ENCODE results near the gene SLC7A9.

The SLC7A9 gene

DNA sequence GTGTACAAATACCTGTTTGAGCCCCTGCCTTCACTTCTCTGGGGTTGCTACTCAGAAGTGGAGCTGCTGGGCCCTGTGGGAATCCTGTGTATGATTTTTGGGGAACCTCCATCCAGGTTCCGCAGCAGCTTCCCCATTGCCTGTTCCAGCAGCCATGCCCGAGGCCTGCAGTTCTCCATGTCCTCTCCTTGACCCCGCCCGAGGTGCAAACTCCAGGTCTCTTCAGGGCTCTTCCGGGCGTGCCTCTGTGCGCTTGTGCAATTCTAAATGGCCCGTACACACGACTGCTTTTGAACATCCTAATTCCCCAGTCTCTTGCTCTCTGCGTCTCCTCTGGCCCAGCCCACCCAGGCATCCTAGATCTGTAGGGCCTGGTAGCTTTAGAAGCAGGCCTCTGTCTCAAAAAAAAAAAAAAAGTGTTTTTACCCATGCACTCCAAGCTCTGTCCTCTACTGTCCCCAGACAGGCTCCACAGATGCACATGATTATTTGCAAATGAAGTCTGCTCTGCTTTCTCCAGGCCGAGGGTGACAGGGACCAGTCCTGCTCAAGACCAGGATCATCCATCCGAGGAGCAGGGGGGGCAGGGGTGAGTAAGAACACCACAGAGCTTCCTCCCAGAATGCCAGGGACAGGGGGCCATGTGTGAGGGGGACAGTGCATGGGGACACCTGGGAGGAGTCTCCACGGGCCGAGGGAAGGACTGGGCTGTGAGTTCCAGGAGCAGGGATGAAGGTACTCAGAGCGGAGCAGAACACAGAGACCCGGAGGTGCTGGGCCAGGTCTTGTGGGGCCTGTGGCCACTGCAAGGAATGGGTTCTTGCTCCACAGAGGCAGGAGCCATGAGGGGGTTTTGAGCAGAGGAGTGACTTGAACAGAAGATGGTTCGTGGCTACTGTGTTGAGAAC is 51.7 kb downstream of the SLC7A9 start:
- no peak for DNase-seq
- TF ChIP-seq GATA1 (IDR thresholded peaks at IDR 0.05; ENCODE audit: low read depth, low read length) = no peak
- no peak for TF ChIP-seq POLR2A (IDR thresholded peaks at IDR 0.05; ENCODE audit: low read length)

DNA sequence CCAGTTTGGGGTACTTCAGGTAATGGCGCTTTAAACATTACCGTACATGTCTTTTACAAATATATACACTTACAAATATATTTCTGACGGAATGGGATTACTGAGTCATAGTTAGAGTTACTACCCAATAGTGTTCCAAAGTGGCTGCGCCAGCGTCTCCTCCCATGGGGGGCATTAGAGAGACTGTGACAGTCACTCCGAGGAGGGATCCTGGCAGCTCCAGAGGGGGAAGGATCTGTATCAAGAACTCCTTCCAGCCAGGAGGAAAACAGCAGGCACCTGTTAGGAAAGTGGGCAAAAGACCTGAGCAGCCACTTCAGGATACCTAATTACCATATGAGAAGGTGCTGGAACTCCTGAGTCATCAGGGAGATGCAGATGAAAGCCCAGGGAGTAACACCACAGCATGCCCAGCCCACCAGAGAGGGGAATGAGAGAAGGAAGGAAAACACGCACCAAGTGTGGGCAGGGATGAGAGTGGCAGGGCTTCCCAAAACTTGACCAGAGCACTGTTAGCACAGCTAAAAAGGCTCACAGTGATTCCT is 52.9 kb downstream of the SLC7A9 start:
- DNase-seq = no peak
- TF ChIP-seq POLR2A (IDR thresholded peaks at IDR 0.05; ENCODE audit: low read length) (no peak), GATA1 (IDR thresholded peaks at IDR 0.05; ENCODE audit: low read depth, low read length) (no peak)

- no peak for DNase-seq
- TF ChIP-seq GATA1 (IDR thresholded peaks at IDR 0.05; ENCODE audit: low read depth, low read length) (no peak), POLR2A (IDR thresholded peaks at IDR 0.05; ENCODE audit: low read length) (no peak)
Measured at GRCh38 chr19:32814624-32815023, 54.9 kb downstream of the SLC7A9 start.

GRCh38 chr19:32813862-32814425 is 55.6 kb downstream of the SLC7A9 start:
- TF ChIP-seq GATA1 (IDR thresholded peaks at IDR 0.05; ENCODE audit: low read depth, low read length) (no peak), POLR2A (IDR thresholded peaks at IDR 0.05; ENCODE audit: low read length) (no peak)

DNA sequence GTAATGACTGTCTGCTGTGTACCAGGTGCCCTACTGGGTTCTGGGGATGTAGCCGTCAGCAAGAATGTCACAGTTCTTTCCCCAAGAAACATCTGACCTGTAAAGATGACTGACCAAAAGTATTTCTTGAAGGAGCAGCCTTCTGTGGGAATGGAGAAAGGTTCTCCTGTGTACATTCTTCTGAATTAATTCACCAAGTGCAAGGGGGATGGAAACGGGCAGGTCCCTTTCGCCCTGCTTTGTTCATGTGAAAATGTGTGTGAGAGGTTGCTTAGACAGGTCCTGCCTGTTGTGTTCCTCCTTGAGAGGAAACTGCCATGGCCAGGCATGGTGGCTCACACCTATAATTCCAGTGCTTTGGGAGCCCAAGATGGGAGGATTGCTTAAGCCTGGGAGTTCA is 57.0 kb downstream of the SLC7A9 start:
- no peak for TF ChIP-seq POLR2A (IDR thresholded peaks at IDR 0.05; ENCODE audit: low read length)
- TF ChIP-seq GATA1 (IDR thresholded peaks at IDR 0.05; ENCODE audit: low read depth, low read length) = no peak
- DNase-seq = no peak

More at GRCh38 chr19:32813862-32814425, 55.6 kb downstream of the SLC7A9 start:
- no peak for DNase-seq

DNA sequence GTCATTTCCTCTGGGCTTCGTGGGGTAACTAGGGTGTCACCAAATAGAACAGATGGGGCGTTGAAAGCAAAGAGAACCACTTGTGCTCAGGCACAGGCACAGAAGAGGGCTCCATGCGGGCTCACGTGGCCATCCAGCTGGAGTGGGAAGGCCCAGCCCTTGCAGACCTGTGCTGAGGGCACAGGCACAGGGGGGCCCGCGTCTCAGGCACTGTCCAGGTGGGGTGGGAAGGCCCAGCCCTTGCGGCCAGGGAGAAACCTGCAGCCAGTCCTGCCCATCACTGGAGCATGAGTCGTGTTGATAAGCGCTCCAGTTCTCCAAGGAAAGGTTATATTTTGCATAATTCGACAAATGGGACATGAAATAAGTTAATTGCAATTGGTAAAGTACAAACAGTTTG is 57.5 kb downstream of the SLC7A9 start:
- no peak for DNase-seq
- TF ChIP-seq POLR2A (IDR thresholded peaks at IDR 0.05; ENCODE audit: low read length) (no peak), GATA1 (IDR thresholded peaks at IDR 0.05; ENCODE audit: low read depth, low read length) (no peak)

DNA sequence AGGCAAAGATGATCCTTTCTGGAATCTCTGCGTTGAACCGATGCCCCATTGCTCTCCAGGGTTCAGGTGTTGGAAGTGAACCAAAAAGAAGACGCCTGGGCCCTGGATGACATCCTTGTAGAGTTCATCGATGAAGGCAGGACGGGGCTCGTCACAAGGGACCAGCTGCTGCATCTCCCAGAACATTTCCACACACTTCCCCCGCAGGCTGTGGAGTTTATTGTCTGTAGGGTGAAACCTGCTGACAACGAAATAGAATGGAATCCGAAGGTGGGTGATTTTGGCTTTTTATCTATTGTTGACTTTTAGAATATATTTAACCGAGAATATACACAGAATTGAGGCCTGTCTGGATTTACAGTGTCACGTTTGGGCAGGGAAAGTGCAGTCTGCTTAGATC is 58.4 kb downstream of the SLC7A9 start:
- no peak for DNase-seq
- no peak for TF ChIP-seq GATA1 (IDR thresholded peaks at IDR 0.05; ENCODE audit: low read depth, low read length)
- TF ChIP-seq POLR2A (IDR thresholded peaks at IDR 0.05; ENCODE audit: low read length) = no peak

DNA sequence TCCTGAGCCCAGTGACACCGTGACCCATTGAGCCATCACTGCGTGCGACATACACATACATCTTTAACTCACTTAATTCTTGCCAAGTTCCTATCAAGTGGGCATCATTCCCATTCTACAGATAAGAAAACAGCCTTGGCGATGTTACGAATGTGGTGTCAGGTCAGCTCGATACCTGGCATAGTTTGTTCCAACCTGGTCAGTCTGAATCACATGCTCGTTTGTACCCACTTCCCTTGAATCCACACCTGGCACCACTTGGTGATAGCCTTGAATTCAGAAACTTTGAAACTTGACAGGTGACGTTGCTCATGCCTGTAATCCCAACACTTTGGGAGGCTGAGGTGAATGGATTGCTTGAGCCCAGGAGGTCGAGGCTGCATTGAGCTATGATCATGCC is 59.1 kb downstream of the SLC7A9 start:
- no peak for DNase-seq
- TF ChIP-seq GATA1 (IDR thresholded peaks at IDR 0.05; ENCODE audit: low read depth, low read length) (no peak), POLR2A (IDR thresholded peaks at IDR 0.05; ENCODE audit: low read length) (no peak)

- TF ChIP-seq GATA1 (IDR thresholded peaks at IDR 0.05; ENCODE audit: low read depth, low read length) (no peak), POLR2A (IDR thresholded peaks at IDR 0.05; ENCODE audit: low read length) (no peak)
- DNase-seq = no peak
Measured at GRCh38 chr19:32809754-32810153, 59.8 kb downstream of the SLC7A9 start.

GRCh38 chr19:32809254-32809653 is 60.3 kb downstream of the SLC7A9 start:
- DNase-seq = no peak
- TF ChIP-seq GATA1 (IDR thresholded peaks at IDR 0.05; ENCODE audit: low read depth, low read length) (no peak), POLR2A (IDR thresholded peaks at IDR 0.05; ENCODE audit: low read length) (no peak)

GRCh38 chr19:32808236-32808635 is 61.3 kb downstream of the SLC7A9 start:
- no peak for TF ChIP-seq POLR2A (IDR thresholded peaks at IDR 0.05; ENCODE audit: low read length)
- TF ChIP-seq GATA1 (IDR thresholded peaks at IDR 0.05; ENCODE audit: low read depth, low read length) = no peak
- no peak for DNase-seq

GRCh38 chr19:32802840-32803239 is 66.7 kb downstream of the SLC7A9 start:
- TF ChIP-seq GATA1 (IDR thresholded peaks at IDR 0.05; ENCODE audit: low read depth, low read length) = no peak
- TF ChIP-seq POLR2A (IDR thresholded peaks at IDR 0.05; ENCODE audit: low read length) = no peak
- DNase-seq = no peak

- TF ChIP-seq POLR2A (IDR thresholded peaks at IDR 0.05; ENCODE audit: low read length) = no peak
- no peak for TF ChIP-seq GATA1 (IDR thresholded peaks at IDR 0.05; ENCODE audit: low read depth, low read length)
- no peak for DNase-seq
Measured at GRCh38 chr19:32800754-32801153, 68.8 kb downstream of the SLC7A9 start.

- no peak for TF ChIP-seq GATA1 (IDR thresholded peaks at IDR 0.05; ENCODE audit: low read depth, low read length)
- no peak for TF ChIP-seq POLR2A (IDR thresholded peaks at IDR 0.05; ENCODE audit: low read length)
- no peak for DNase-seq
Measured at GRCh38 chr19:32800191-32800590, 69.4 kb downstream of the SLC7A9 start.
